ENCODE results near the gene TCEA2. TPM values are rescaled to one million over a fixed set of nuclear protein-coding genes. Genes with fewer than 3 reads are reported as not detected.
A peak's percentile ranks its signal among the peaks of the same experiment; 100 is the strongest.

Gene TCEA2
- total and polyA plus RNA-seq, 2 of the 13 experiments (the other 11 are each of a cell fraction or from before 2014, with no cell fraction given), result 28.1 to 33.7 TPM

DNA sequence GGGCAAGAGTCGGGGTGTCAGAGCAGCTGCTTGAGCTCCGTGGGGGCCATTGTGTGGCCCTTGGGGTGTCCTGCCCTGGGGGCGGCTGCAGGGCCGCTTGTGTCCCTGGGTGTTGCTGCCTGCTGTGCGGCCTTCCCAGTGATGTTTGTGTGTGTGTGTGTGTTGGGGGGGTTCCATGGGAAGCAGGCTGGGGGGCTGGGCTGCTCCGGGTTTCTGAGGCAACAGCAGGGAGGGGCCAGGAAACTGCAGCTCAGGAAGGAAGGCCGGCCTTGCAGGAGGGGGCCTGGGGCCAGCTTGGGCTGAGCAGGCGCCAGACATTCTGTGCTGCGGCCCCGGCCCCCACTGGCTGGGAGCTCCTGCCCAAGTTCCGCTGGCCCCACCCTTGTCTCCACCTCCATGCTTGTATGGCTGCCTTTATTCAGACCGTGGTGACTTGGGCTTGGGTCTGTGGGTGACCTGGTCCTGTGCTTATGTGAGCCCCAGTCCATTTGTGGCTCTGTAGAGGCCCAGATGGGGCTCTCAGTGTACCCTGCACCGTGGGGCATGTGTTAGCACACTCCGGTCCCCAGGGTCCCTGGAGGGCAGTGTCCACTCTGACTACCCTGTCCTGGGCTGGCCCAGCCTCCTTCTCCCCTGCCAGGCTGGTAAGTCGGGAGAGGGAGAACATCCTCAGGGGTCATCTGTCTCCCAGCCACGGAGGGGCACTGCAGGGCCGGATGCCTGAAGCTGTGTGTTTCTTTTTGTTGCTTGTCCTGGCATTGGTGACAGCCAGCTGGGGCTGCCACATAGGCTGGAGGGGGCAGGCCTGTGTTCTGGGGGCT, 8.9 kb upstream of the TCEA2 start (continued):
- TF ChIP-seq DNMT3B (CRISPR knock-in tag; conservative IDR thresholded peaks at IDR 0.05), result peak; percentile 74; the same call in 1 of the 2 replicates
- peak; percentile 36; the same call in 1 of the 2 replicates for TF ChIP-seq NFYC (CRISPR knock-in tag; IDR thresholded peaks at IDR 0.05)
- TF ChIP-seq MTA1 (CRISPR knock-in tag; IDR thresholded peaks at IDR 0.05; ENCODE audit: borderline replicate concordance), result peak; percentile 54; the same call in 1 of the 2 replicates
- no peak for TF ChIP-seq FLYWCH1 (CRISPR knock-in tag; IDR thresholded peaks at IDR 0.05)
- TF ChIP-seq ZBTB37 (CRISPR knock-in tag; IDR thresholded peaks at IDR 0.05), result 0 out of 2 replicates have a peak, but pooled peaks have one; percentile 21
- TF ChIP-seq MIXL1 (CRISPR knock-in tag; IDR thresholded peaks at IDR 0.05), result peak; percentile 60; the same call in 1 of the 2 replicates
- TF ChIP-seq, protein P1, sequence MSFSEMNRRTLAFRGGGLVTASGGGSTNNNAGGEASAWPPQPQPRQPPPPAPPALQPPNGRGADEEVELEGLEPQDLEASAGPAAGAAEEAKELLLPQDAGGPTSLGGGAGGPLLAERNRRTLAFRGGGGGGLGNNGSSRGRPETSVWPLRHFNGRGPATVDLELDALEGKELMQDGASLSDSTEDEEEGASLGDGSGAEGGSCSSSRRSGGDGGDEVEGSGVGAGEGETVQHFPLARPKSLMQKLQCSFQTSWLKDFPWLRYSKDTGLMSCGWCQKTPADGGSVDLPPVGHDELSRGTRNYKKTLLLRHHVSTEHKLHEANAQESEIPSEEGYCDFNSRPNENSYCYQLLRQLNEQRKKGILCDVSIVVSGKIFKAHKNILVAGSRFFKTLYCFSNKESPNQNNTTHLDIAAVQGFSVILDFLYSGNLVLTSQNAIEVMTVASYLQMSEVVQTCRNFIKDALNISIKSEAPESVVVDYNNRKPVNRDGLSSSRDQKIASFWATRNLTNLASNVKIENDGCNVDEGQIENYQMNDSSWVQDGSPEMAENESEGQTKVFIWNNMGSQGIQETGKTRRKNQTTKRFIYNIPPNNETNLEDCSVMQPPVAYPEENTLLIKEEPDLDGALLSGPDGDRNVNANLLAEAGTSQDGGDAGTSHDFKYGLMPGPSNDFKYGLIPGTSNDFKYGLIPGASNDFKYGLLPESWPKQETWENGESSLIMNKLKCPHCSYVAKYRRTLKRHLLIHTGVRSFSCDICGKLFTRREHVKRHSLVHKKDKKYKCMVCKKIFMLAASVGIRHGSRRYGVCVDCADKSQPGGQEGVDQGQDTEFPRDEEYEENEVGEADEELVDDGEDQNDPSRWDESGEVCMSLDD (CRISPR knock-in tag; IDR thresholded peaks at IDR 0.05; ENCODE audit: borderline replicate concordance), result peak; percentile 68; the same call in 1 of the 2 replicates
- TF ChIP-seq CTCF (CRISPR knock-in tag; IDR thresholded peaks at IDR 0.05), result peak; percentile 91
- TF ChIP-seq ZNF720 (CRISPR knock-in tag; IDR thresholded peaks at IDR 0.05), result 0 out of 2 replicates have a peak, but pooled peaks have one; percentile 47
- TF ChIP-seq FOXC1 (CRISPR knock-in tag; IDR thresholded peaks at IDR 0.05; ENCODE audit: borderline replicate concordance), result peak; percentile 98
- TF ChIP-seq FOXK1 (CRISPR knock-in tag; IDR thresholded peaks at IDR 0.05; ENCODE audit: borderline replicate concordance, low read depth), result peak; percentile 78; the same call in 1 of the 2 replicates
- TF ChIP-seq THRA (CRISPR knock-in tag; IDR thresholded peaks at IDR 0.05; ENCODE audit: borderline replicate concordance), result peak; percentile 72; the same call in 1 of the 2 replicates
- no peak for TF ChIP-seq ATF7 (IDR thresholded peaks at IDR 0.05)
- TF ChIP-seq ATF7 (CRISPR knock-in tag; IDR thresholded peaks at IDR 0.05), result peak; percentile 13; the same call in 1 of the 2 replicates
- no peak for TF ChIP-seq TAF15 (IDR thresholded peaks at IDR 0.05; ENCODE audit: low read depth, low read length, poor library complexity, severe bottlenecking)
- TF ChIP-seq ZSCAN22 (CRISPR knock-in tag; IDR thresholded peaks at IDR 0.05), result no peak
- TF ChIP-seq EZH2 (conservative IDR thresholded peaks at IDR 0.05; ENCODE audit: low read depth, low read length), result no peak
- TF ChIP-seq ZNF782 (CRISPR knock-in tag; IDR thresholded peaks at IDR 0.05; ENCODE audit: borderline replicate concordance), result no peak
- TF ChIP-seq CREM (IDR thresholded peaks at IDR 0.05), result peak; percentile 66
- TF ChIP-seq CREM (CRISPR knock-in tag; IDR thresholded peaks at IDR 0.05), result no peak
- TF ChIP-seq JUND (CRISPR knock-in tag; IDR thresholded peaks at IDR 0.05), result peak; percentile 56; the same call in 1 of the 2 replicates
